Activated naive CD4-positive, alpha-beta T cell treated with anti-CD3 and anti-CD28 coated beads for 36 hours (primary cell): ENCODE data around the gene REM2. TPM values are rescaled to one million over a fixed set of nuclear protein-coding genes. Genes with fewer than 3 reads are reported as not detected.

Experiments used
- CTCF ChIA-PET: fragments of 350-600 bp; sonication (Branson Sonifier 250); formaldehyde crosslinking; loops from one replicate; lab custom pipeline; 2021; ENCODE audit warnings: antibody characterized with exemption; lab: Charles Lee
- DNase-seq: peaks from one replicate; pipeline ENCODE4 v3.0.0-alpha.2; 2020
- H3K27ac Mint-ChIP-seq: one replicate; pipeline ENCODE4 v1.8.0; 2021; ENCODE audit warnings: mild to moderate bottlenecking, mixed read lengths
- H3K27me3 Mint-ChIP-seq: one replicate; pipeline ENCODE4 v1.8.0; 2021; ENCODE audit warnings: low read depth, mixed read lengths
- H3K36me3 Mint-ChIP-seq: one replicate; pipeline ENCODE4 v1.8.0; 2021; ENCODE audit warnings: low read depth, mixed read lengths
- H3K4me1 Mint-ChIP-seq: one replicate; pipeline ENCODE4 v1.8.0; 2021; ENCODE audit warnings: low read depth, mixed read lengths
- H3K4me3 Mint-ChIP-seq: one replicate; pipeline ENCODE4 v1.8.0; 2021; ENCODE audit warnings: mild to moderate bottlenecking, moderate library complexity, mixed read lengths
- H3K9me3 Mint-ChIP-seq: one replicate; pipeline ENCODE4 v1.8.0; 2021; ENCODE audit warnings: mixed read lengths
- intact Hi-C: fragments of 100-400 bp; cut with micrococcal nuclease; formaldehyde crosslinking; loops from one replicate; pipeline ENCODE4 v1.15.1; 2023
- total RNA-seq, 2 experiments: library from RNA; stranded (reverse); gene quantifications; one replicate each; pipeline ENCODE4 v1.2.3, GENCODE V29; 2021

REM2 gene
- total RNA-seq, 2 experiments from 2014 or later = 0.69 to 0.74 TPM

GRCh38 chr14:22928237-22929103, 45.4 kb downstream of the REM2 start:
- intact Hi-C loops = loop anchor here (1.0 kb wide), 11 partner anchors 9 to 373 kb away; partner anchors contain the start of genes ACIN1, C14orf119, DAD1 and HAUS4
- CTCF ChIA-PET = interaction anchor here (0.9 to 4.8 kb wide), 20 partner anchors 9 to 142 kb away, joined by 3 to 40 read pairs (median 5); partner anchors contain the start of genes HAUS4, LRP10 and RBM23

DNA sequence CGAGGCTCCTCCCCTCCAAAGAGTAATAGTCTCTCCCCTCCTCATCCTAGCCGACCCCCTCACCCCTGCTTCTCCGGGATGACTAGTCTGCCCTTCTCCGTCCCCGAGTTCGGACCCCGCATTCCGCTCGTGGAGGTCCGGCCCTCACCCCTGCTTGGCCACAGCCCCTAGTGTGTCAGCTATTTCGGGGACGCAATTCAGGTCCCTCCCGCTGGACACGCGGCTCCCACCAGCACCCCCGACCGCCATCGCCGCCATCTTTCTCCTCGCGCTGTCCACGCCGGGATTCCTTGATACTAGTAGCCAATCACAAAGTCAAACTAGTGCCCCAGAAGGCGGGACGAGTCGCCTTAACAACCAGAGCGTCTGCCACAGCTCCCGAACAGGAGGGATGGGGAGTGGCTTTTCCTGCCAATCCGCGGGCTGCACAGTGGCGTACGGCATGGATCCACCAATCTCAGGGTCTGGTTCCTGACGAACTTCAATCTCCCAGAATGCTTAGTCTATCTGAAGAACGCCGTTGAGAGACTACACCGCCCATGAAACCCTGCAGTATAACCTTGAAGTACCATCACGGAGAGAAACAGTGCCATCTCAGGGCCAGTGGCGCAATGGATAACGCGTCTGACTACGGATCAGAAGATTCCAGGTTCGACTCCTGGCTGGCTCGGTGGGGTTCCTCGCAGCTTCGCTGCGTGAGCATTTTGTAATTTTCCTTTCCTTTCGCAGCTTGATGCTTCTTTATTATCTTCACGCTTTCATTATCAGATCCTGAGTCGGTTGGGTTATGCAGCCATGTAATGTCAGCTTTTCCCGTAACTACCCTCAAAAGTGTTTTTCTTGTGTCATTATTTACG, 46.3 kb downstream of the REM2 start, which contains the start of gene PRMT5:
PRMT5 (minus strand) TSS at position 273 of the 857 bp plus-strand sequence; CDS start at position 258, 15 bp downstream.
- H3K27ac Mint-ChIP-seq = no peak within 1 kb of the TSS
- H3K4me1 Mint-ChIP-seq = peaks cover 34% of the 10 kb centered on the region
- CTCF ChIA-PET = interaction anchor here (0.5 to 4.8 kb wide), 33 partner anchors 10 to 1593 kb away, joined by 3 to 40 read pairs (median 5); partner anchors contain the start of genes AJUBA, CDH24, HAUS4 and LRP10
- DNase-seq = peak; percentile 99
- no peaks in the 10 kb centered on the region for H3K27me3 Mint-ChIP-seq
- intact Hi-C loops = loop anchor here (1.0 kb wide), 11 partner anchors 10 to 372 kb away; partner anchors contain the start of genes ACIN1, C14orf119, DAD1 and HAUS4
- H3K9me3 Mint-ChIP-seq = no peaks in the 10 kb centered on the region
- peaks cover 33% of the 10 kb centered on the region for H3K36me3 Mint-ChIP-seq
- no peak within 1 kb of the TSS for H3K4me3 Mint-ChIP-seq

More at GRCh38 chr14:22928237-22929103, 45.4 kb downstream of the REM2 start:
- Mint-ChIP-seq H3K9me3 (no peaks in the 10 kb centered on the region), H3K27ac (no peak overlapping the region), H3K4me1 (peaks cover 36% of the 10 kb centered on the region), H3K36me3 (peaks cover 41% of the 10 kb centered on the region), H3K4me3 (no peak overlapping the region), H3K27me3 (no peaks in the 10 kb centered on the region)
- peak; percentile 10 for DNase-seq

- Mint-ChIP-seq H3K27me3 (no peaks in the 10 kb centered on the region), H3K36me3 (peaks cover 28% of the 10 kb centered on the region), H3K27ac (no peak overlapping the region), H3K9me3 (no peaks in the 10 kb centered on the region), H3K4me3 (no peak overlapping the region), H3K4me1 (peaks cover 34% of the 10 kb centered on the region)
- DNase-seq = no peak
- intact Hi-C loops = loop anchor here (1.0 to 2.0 kb wide), 14 partner anchors 11 to 371 kb away; partner anchors contain the start of genes ACIN1, C14orf119, DAD1 and HAUS4
- CTCF ChIA-PET = interaction anchor here (0.5 to 4.8 kb wide), 33 partner anchors 10 to 1594 kb away, joined by 3 to 40 read pairs (median 5); partner anchors contain the start of genes AJUBA, CDH24, HAUS4 and LRP10
Measured at GRCh38 chr14:22929961-22930364, 46.9 kb downstream of the REM2 start.

- H3K27ac Mint-ChIP-seq = no peak overlapping the region
- no peaks in the 10 kb centered on the region for H3K27me3 Mint-ChIP-seq
- DNase-seq = no peak
- intact Hi-C loops = no loop called here
- CTCF ChIA-PET = interaction anchor here (4.1 to 4.8 kb wide), 2 partner anchors 24 to 51 kb away, joined by 27 to 38 read pairs; partner anchors contain the start of genes AJUBA and HAUS4
- peaks cover 12% of the 10 kb centered on the region for H3K36me3 Mint-ChIP-seq
- no peaks in the 10 kb centered on the region for H3K9me3 Mint-ChIP-seq
- peaks cover 21% of the 10 kb centered on the region for H3K4me1 Mint-ChIP-seq
- no peak overlapping the region for H3K4me3 Mint-ChIP-seq
Measured at GRCh38 chr14:22932146-22932545, 49.1 kb downstream of the REM2 start.

GRCh38 chr14:22935156-22935555, 52.1 kb downstream of the REM2 start:
- Mint-ChIP-seq H3K4me1 (peaks cover 10% of the 10 kb centered on the region), H3K27me3 (no peaks in the 10 kb centered on the region), H3K9me3 (no peaks in the 10 kb centered on the region), H3K36me3 (peaks cover 9% of the 10 kb centered on the region), H3K4me3 (no peak overlapping the region), H3K27ac (no peak overlapping the region)
- intact Hi-C loops = no loop called here
- CTCF ChIA-PET = interaction anchor here (0.6 to 2.7 kb wide), 6 partner anchors 47 to 277 kb away, joined by 3 to 13 read pairs (median 4); partner anchors contain the start of gene AJUBA
- no peak for DNase-seq

Other genes starting within 250 kb of the REM2 start
- gene OR6J1, start 238.9 kb upstream of the REM2 start, total RNA-seq = not detected
- gene OXA1L, start 116.5 kb upstream of the REM2 start, total RNA-seq = 100 to 1,000 TPM; 149 to 152 TPM
- 1 to 10 TPM in 1 of 2 experiments, under 1 TPM in 1; 0.40 to 1.1 TPM for gene SLC7A7, start 67.8 kb upstream of the REM2 start, total RNA-seq
- gene MRPL52, start 53.3 kb upstream of the REM2 start, total RNA-seq = 100 to 1,000 TPM; 170 TPM
- gene MMP14, start 46.6 kb upstream of the REM2 start, total RNA-seq = 1 to 10 TPM; 1.3 to 2.1 TPM
- 10 to 100 TPM; 71.9 to 75.2 TPM for gene LRP10, start 11.5 kb upstream of the REM2 start, total RNA-seq
- gene RBM23, start 35.9 kb downstream of the REM2 start, total RNA-seq = 10 to 100 TPM; 53.5 to 61.2 TPM
- 10 to 100 TPM; 81.0 to 92.8 TPM for gene PRMT5, start 46.2 kb downstream of the REM2 start, total RNA-seq
- 10 to 100 TPM; 97.1 to 97.3 TPM for gene HAUS4, start 73.9 kb downstream of the REM2 start, total RNA-seq
- gene AJUBA, start 99.3 kb downstream of the REM2 start, total RNA-seq = 1 to 10 TPM; 2.1 to 2.8 TPM
- 1 to 10 TPM; 8.3 to 9.3 TPM for gene C14orf93, start 126.9 kb downstream of the REM2 start, total RNA-seq
- 100 to 1,000 TPM; 120 to 125 TPM for gene PSMB5, start 151.7 kb downstream of the REM2 start, total RNA-seq
- gene PSMB11, start 159.0 kb downstream of the REM2 start, total RNA-seq = not detected
- 1 to 10 TPM; 1.3 to 1.4 TPM for gene CDH24, start 174.3 kb downstream of the REM2 start, total RNA-seq
- 100 to 1,000 TPM; 152 to 156 TPM for gene ACIN1, start 211.9 kb downstream of the REM2 start, total RNA-seq
- 10 to 100 TPM; 39.8 to 44.2 TPM for gene C14orf119, start 212.3 kb downstream of the REM2 start, total RNA-seq
- gene CIROP, start 221.8 kb downstream of the REM2 start, total RNA-seq = not detected
- gene CEBPE, start 236.0 kb downstream of the REM2 start, total RNA-seq = under 1 TPM; 0.37 to 0.43 TPM